Fibroblast of lung (primary cell): ENCODE results near the gene AMOTL1. TPM values are rescaled to one million over a fixed set of nuclear protein-coding genes. Genes with fewer than 3 reads are reported as not detected.
"Not testable (repeated sequence)": the region's sequence is repeated elsewhere in the genome, so short reads cannot be mapped to it uniquely, and the experiment has no call there.

Experiments used
- DNase-seq, 2 donors: peaks; one replicate each; pipeline versions ENCODE4 v3.0.0 to v3.0.0-alpha.2; 2010; ENCODE audit warnings: low read depth in 2 of 2
- H2AFZ ChIP-seq: 2 replicates; pipeline ENCODE4 v1.5.1; 2012; ENCODE audit warnings: low read length, control low read depth, inconsistent platforms
- H3K27ac ChIP-seq: 2 replicates; pipeline ENCODE4 v1.5.1; 2011; ENCODE audit warnings: low read length, control low read depth; ENCODE audit not compliant: insufficient read depth
- H3K27me3 ChIP-seq: 2 replicates; pipeline ENCODE4 v1.5.1; 2011; ENCODE audit warnings: mild to moderate bottlenecking, low read length; ENCODE audit not compliant: control insufficient read depth, insufficient read depth
- H3K36me3 ChIP-seq: 2 replicates; pipeline ENCODE4 v1.5.1; 2011; ENCODE audit warnings: low read length; ENCODE audit not compliant: control insufficient read depth, insufficient read depth
- H3K4me1 ChIP-seq: 2 replicates; pipeline ENCODE4 v1.5.1; 2011; ENCODE audit warnings: low read length; ENCODE audit not compliant: control insufficient read depth, insufficient read depth; ENCODE audit errors: extremely low read depth
- H3K4me2 ChIP-seq: 2 replicates; pipeline ENCODE4 v1.5.1; 2011; ENCODE audit warnings: low read length, control low read depth; ENCODE audit not compliant: insufficient read depth; ENCODE audit errors: extremely low read depth
- H3K4me3 ChIP-seq, 4 experiments: fragments of 200-600 bp in 1 of 4; sonication (generic) in 1 of 4; replicated peaks in 1 of 4; 2 replicates each; pipeline ENCODE4 v1.5.1; 2011 to 2016; ENCODE audit warnings: low read length in 4 of 4, low read depth in 3 of 4, mild to moderate bottlenecking in 3 of 4, control low read depth in 2 of 4, inconsistent platforms in 1 of 4, mixed read lengths in 1 of 4; ENCODE audit not compliant: insufficient read depth in 1 of 4; ENCODE audit errors: control extremely low read depth in 1 of 4
- H3K79me2 ChIP-seq: 2 replicates; pipeline ENCODE4 v1.5.1; 2012; ENCODE audit warnings: mild to moderate bottlenecking, low read length, inconsistent platforms; ENCODE audit not compliant: control insufficient read depth, insufficient read depth
- H3K9ac ChIP-seq: 2 replicates; pipeline ENCODE4 v1.5.1; 2011; ENCODE audit warnings: mild to moderate bottlenecking, low read length, control low read depth; ENCODE audit not compliant: insufficient read depth
- H3K9me3 ChIP-seq: 2 replicates; pipeline ENCODE4 v1.5.1; 2012; ENCODE audit warnings: low read depth, low read length; ENCODE audit not compliant: control insufficient read depth, insufficient read depth
- H4K20me1 ChIP-seq: 2 replicates; pipeline ENCODE4 v1.5.1; 2011; ENCODE audit warnings: low read length; ENCODE audit not compliant: control insufficient read depth, insufficient read depth; ENCODE audit errors: extremely low read depth
- CTCF ChIP-seq, 2 donors: IDR thresholded peaks in 1 of 2; conservative IDR thresholded peaks in 1 of 2; 1 replicate in 1 of 2; 2 replicates in 1 of 2; pipeline ENCODE4 v1.5.1; 2011 to 2012; ENCODE audit warnings: low read length in 2 of 2, control low read depth in 1 of 2, inconsistent platforms in 1 of 2, low read depth in 1 of 2, mild to moderate bottlenecking in 1 of 2
- EZH2 ChIP-seq: IDR thresholded peaks from 2 replicates; pipeline ENCODE4 v1.5.1; 2012; ENCODE audit warnings: low read length, control low read depth, mild to moderate bottlenecking; ENCODE audit errors: missing control alignments
- polyA plus RNA-seq, 2 donors: library from polyadenylated mRNA; depleted of rRNA in 1 of 2; stranded (reverse) in 1 of 2; unstranded in 1 of 2; fragments of >200 nt; gene quantifications; 2 replicates each; pipeline ENCODE4 v1.2.1, GENCODE V29; 2011 to 2012; ENCODE audit warnings: missing spikeins in 1 of 2
- total RNA-seq: library from RNA; depleted of rRNA; stranded (reverse); fragments of >200 nt; gene quantifications from 2 replicates; pipeline ENCODE4 v1.2.1, GENCODE V29; 2014

AMOTL1 gene
- total and polyA plus RNA-seq, 2 donors (not counting 1 experiment from before 2014, with no cell fraction given): 38.0 to 63.7 TPM

- H3K27ac ChIP-seq: no peak overlapping the region
- no peak overlapping the region for H3K4me3 ChIP-seq
- H3K9ac ChIP-seq: no peak overlapping the region
- peaks cover 6% of the 10 kb centered on the region for H3K4me1 ChIP-seq
- no peaks in the 10 kb centered on the region for H4K20me1 ChIP-seq
- H3K36me3 ChIP-seq: no peaks in the 10 kb centered on the region
- H3K9me3 ChIP-seq: no peaks in the 10 kb centered on the region
- no peaks in the 10 kb centered on the region for H3K27me3 ChIP-seq
- no peak for TF ChIP-seq CTCF (conservative IDR thresholded peaks at IDR 0.05 in 1 of 2, IDR thresholded peaks at IDR 0.05 in 1 of 2; ENCODE audit: low read depth in 1 of 2, low read length in 2 of 2)
- no peak for TF ChIP-seq EZH2
- H3K79me2 ChIP-seq: no peaks in the 10 kb centered on the region
- H2AFZ ChIP-seq: no peak overlapping the region
- H3K4me2 ChIP-seq: no peak overlapping the region
- peak; percentile 61 to 69 for DNase-seq
Observed at GRCh38 chr11:94910779-94911178, 142.6 kb downstream of the AMOTL1 start.

GRCh38 chr11:94912806-94913205, 144.7 kb downstream of the AMOTL1 start:
- no peak overlapping the region for H3K9ac ChIP-seq
- H4K20me1 ChIP-seq: no peaks in the 10 kb centered on the region
- TF ChIP-seq CTCF (conservative IDR thresholded peaks at IDR 0.05 in 1 of 2, IDR thresholded peaks at IDR 0.05 in 1 of 2; ENCODE audit: low read depth in 1 of 2, low read length in 2 of 2) (no peak), EZH2 (no peak)
- DNase-seq: no peak
- H2AFZ ChIP-seq: no peak overlapping the region
- H3K79me2 ChIP-seq: no peaks in the 10 kb centered on the region
- H3K4me1 ChIP-seq: peaks cover 6% of the 10 kb centered on the region
- no peak overlapping the region for H3K27ac ChIP-seq
- H3K36me3 ChIP-seq: no peaks in the 10 kb centered on the region
- no peaks in the 10 kb centered on the region for H3K9me3 ChIP-seq
- no peaks in the 10 kb centered on the region for H3K27me3 ChIP-seq
- no peak overlapping the region for H3K4me2 ChIP-seq
- H3K4me3 ChIP-seq: no peak overlapping the region

GRCh38 chr11:94913718-94914394, 145.7 kb downstream of the AMOTL1 start:
- H3K9ac ChIP-seq, DNase-seq, H3K27me3 ChIP-seq: not testable (repeated sequence)

More at GRCh38 chr11:94913718-94914394, 145.7 kb downstream of the AMOTL1 start:
- not testable (repeated sequence) for H3K36me3 ChIP-seq, H3K27ac ChIP-seq, H3K9me3 ChIP-seq, H3K79me2 ChIP-seq, H3K4me1 ChIP-seq, H2AFZ ChIP-seq, H3K4me2 ChIP-seq, H3K4me3 ChIP-seq, H4K20me1 ChIP-seq
